ENCODE results near the gene SLC6A6. TPM values are rescaled to one million over a fixed set of nuclear protein-coding genes. Genes with fewer than 3 reads are reported as not detected.

The SLC6A6 gene
- total RNA-seq, 3 donors from 2014 or later: 22.1 to 52.4 (median 27.5) TPM

DNA sequence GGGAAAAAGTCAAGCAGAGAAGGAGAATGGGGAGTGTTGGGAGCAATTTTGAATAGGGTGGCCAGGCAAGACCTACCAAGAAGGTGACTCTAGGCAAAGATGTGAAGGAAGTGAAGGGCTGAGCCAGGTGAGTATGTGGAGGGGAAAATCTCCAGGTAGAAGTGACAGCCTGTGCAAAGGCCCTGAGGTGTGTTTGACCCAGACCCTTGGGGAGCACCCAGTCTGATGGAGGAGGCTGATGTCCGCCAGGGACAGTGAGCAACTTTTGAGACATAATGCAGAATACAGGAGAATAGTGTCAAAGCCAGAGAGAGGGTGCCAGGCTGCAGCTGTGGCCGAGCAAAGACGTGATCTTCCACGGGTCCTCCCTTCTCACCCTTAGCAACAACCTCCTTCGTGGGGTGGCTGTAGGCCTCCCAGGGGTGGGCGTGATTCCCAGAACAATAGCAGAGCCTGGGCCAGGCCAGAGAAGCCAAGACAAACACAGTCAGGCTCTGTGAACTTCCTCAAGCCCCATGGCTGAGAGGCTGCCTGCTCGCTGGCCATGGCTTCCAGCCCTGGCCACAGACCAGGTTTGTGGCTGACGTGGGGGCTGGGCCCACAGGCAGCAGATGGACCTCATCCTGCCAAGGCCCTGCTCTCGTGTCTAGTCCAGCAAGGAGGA lies 58.1 kb downstream of the SLC6A6 start:
- Histone ChIP-seq H3K36me3 (no peaks in the 10 kb centered on the region), H3K4me3 (no peak overlapping the region), H3K9me3 (no peaks in the 10 kb centered on the region), H3K27me3 (no peaks in the 10 kb centered on the region), H3K4me1 (peaks cover 5 to 8% of the 10 kb centered on the region in 2 donors), H3K27ac (peak overlapping the region; percentile 54 to 70)
- intact Hi-C loops (cut with DNase I; ENCODE audit: low total_unique reads): no loop called here
- DNase-seq (ENCODE audit: low spot score in 2 of 2): peak; percentile 72
- TF ChIP-seq POLR2AphosphoS5 (IDR thresholded peaks at IDR 0.05): peak; percentile 39 to 69 (median 60)
- TF ChIP-seq, protein P1, sequence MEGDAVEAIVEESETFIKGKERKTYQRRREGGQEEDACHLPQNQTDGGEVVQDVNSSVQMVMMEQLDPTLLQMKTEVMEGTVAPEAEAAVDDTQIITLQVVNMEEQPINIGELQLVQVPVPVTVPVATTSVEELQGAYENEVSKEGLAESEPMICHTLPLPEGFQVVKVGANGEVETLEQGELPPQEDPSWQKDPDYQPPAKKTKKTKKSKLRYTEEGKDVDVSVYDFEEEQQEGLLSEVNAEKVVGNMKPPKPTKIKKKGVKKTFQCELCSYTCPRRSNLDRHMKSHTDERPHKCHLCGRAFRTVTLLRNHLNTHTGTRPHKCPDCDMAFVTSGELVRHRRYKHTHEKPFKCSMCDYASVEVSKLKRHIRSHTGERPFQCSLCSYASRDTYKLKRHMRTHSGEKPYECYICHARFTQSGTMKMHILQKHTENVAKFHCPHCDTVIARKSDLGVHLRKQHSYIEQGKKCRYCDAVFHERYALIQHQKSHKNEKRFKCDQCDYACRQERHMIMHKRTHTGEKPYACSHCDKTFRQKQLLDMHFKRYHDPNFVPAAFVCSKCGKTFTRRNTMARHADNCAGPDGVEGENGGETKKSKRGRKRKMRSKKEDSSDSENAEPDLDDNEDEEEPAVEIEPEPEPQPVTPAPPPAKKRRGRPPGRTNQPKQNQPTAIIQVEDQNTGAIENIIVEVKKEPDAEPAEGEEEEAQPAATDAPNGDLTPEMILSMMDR (IDR thresholded peaks at IDR 0.05): no peak
- no peak for TF ChIP-seq POLR2A (IDR thresholded peaks at IDR 0.05)

DNA sequence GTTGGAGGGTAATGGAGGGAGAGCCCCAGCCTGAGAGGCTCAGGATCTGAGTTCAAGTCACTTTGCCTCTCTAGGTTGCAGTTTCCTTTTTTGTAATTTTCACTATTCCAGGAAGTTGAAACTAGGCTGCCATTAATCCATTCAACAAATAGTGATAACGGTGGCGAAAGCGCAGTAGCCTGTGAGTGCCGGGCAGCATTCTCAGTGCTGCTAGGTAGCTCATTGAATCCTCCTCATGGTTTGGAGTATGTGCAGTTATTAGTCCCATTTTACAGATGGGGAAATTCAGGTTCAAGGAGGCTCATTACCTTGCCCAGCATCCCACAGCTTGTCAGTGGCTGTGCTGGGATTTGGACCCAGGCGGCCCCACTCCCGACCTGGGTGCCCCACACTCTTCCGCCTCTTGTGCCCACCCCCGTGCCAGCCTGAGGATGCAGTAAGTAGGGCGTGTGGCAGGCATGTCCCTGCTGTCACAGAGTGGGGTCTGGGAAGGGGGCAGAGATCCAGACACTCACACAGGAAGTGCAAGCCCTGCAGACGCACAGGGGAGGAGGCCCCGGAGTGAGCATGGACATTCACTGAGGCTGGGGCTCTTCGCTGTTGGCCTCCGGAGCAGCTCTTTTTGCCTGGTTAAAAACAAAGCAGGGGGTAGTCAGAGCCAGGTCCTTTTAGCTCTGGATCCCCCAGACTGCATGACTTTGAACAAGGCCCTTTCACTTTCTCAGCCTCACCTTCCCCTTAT lies 58.8 kb downstream of the SLC6A6 start:
- no peak for DNase-seq (ENCODE audit: low spot score in 2 of 2)
- Histone ChIP-seq H3K9me3 (no peaks in the 10 kb centered on the region), H3K27ac (peak overlapping the region in 1 of 2 donors; percentile 54), H3K4me1 (peaks cover 5 to 8% of the 10 kb centered on the region in 2 donors), H3K36me3 (no peaks in the 10 kb centered on the region), H3K27me3 (no peaks in the 10 kb centered on the region), H3K4me3 (no peak overlapping the region)
- TF ChIP-seq POLR2A (IDR thresholded peaks at IDR 0.05) (no peak), POLR2AphosphoS5 (IDR thresholded peaks at IDR 0.05) (no peak)
- TF ChIP-seq, protein P1 (IDR thresholded peaks at IDR 0.05): no peak
- intact Hi-C loops (cut with DNase I; ENCODE audit: low total_unique reads): no loop called here

DNA sequence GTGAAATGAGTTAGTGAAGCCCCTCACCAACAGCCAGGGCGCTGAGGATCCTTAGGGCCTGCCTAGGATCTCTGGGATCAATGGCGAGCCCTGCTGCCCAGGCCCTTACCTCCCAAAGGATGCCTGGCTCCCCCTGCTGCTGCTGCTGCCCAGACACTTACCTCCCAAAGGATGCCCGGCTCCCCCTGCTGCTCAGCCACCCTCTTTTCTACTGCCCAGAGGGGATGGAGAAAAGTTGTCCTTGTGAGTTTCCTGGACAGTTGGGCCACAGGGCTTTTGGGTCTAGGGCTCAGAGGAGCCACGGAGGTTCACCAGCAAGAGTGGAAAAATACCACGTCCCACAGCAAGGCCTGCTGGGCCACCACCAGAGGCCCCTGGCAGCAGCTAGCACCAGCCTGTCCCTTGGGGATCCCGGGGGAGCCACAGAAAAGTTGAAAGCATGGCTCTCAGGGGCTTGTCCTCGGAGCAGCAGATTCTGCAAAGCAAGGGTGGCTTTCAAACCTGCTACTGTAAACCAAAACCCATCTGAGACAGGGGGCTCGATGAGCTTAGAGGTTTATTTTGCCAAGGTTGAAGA lies 59.4 kb downstream of the SLC6A6 start:
- TF ChIP-seq POLR2A (IDR thresholded peaks at IDR 0.05): no peak
- TF ChIP-seq, protein P1 (IDR thresholded peaks at IDR 0.05): peak in 2 of 3 donors; percentile 30 to 42
- H3K9me3 ChIP-seq: no peaks in the 10 kb centered on the region
- peaks cover 5 to 8% of the 10 kb centered on the region in 2 donors for H3K4me1 ChIP-seq
- no peaks in the 10 kb centered on the region for H3K36me3 ChIP-seq
- no peak overlapping the region for H3K4me3 ChIP-seq
- DNase-seq (ENCODE audit: low spot score in 2 of 2): no peak
- intact Hi-C loops (cut with DNase I; ENCODE audit: low total_unique reads): no loop called here
- no peaks in the 10 kb centered on the region for H3K27me3 ChIP-seq
- no peak overlapping the region for H3K27ac ChIP-seq

DNA sequence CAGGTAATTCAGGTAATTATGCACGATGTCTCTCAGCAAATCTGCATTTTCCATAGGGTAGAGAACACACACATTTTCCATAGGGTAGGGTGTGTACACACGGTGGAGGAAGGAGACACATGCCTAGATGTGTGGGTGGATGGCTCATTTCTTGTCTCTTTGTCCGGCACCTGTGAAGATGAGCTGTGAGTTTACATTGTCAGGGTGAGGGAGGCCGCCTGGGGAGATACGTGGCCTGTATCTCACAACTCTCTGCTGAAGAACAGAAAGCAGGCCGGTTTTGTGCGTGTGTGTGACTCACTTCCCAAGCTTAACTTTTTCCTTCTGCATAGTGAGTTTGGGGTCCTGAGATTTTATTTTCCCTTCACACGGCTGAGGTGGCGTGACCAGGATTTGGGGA lies 60.3 kb downstream of the SLC6A6 start:
- Histone ChIP-seq H3K4me3 (no peak overlapping the region), H3K27me3 (no peaks in the 10 kb centered on the region), H3K36me3 (no peaks in the 10 kb centered on the region), H3K27ac (no peak overlapping the region), H3K9me3 (no peaks in the 10 kb centered on the region), H3K4me1 (peaks cover 5 to 8% of the 10 kb centered on the region in 2 donors)
- intact Hi-C loops (cut with DNase I; ENCODE audit: low total_unique reads): no loop called here
- TF ChIP-seq, protein P1 (IDR thresholded peaks at IDR 0.05): no peak
- TF ChIP-seq POLR2A (IDR thresholded peaks at IDR 0.05) (no peak), POLR2AphosphoS5 (IDR thresholded peaks at IDR 0.05) (no peak)
- DNase-seq (ENCODE audit: low spot score in 2 of 2): no peak

Data from breast epithelium (tissue), 4 donors.